ENCODE measurements around the gene REM1.

Gene REM1

GRCh38 chr20:31523361-31524283 is 48.5 kb downstream of the REM1 start:
- DNase-seq, result peak in 1 of 2 donors; percentile 66

- DNase-seq, result no peak
Observed at GRCh38 chr20:31527266-31527665, 52.2 kb downstream of the REM1 start.

Data from CD4-positive, alpha-beta T cell treated with Interleukin-4 for 1 hour (primary cell).